ENCODE results near the gene DDX4. TPM values are rescaled to one million over a fixed set of nuclear protein-coding genes. Genes with fewer than 3 reads are reported as not detected.

Gene DDX4
- total RNA-seq, 4 donors from 2014 or later, result 0.21 TPM; not detected in 3

GRCh38 chr5:55708732-55709131, 29.1 kb upstream of the DDX4 start:
- DNase-seq (ENCODE audit: low spot score in 2 of 2), result no peak
- Histone ChIP-seq H3K36me3 (peaks cover 0 to 11% (median 0%) of the 10 kb centered on the region in 3 donors), H3K4me1 (peaks cover 0 to 18% (median 6%) of the 10 kb centered on the region in 4 donors), H3K27me3 (no peaks in the 10 kb centered on the region), H3K9me3 (no peaks in the 10 kb centered on the region), H3K4me3 (no peak overlapping the region), H3K27ac (no peak overlapping the region)
- TF ChIP-seq CTCF (IDR thresholded peaks at IDR 0.05) (no peak), EP300 (IDR thresholded peaks at IDR 0.05) (no peak), POLR2A (IDR thresholded peaks at IDR 0.05) (no peak)

GRCh38 chr5:55711507-55712022, 26.3 kb upstream of the DDX4 start:
- H3K9me3 ChIP-seq, result peaks cover 0 to 3% (median 0%) of the 10 kb centered on the region in 4 donors
- peaks cover 0 to 18% (median 6%) of the 10 kb centered on the region in 4 donors for H3K4me1 ChIP-seq
- H3K4me3 ChIP-seq, result peak overlapping the region; percentile 49 to 91 (median 80)
- no peak for DNase-seq (ENCODE audit: low spot score in 2 of 2)
- no peaks in the 10 kb centered on the region for H3K27me3 ChIP-seq
- TF ChIP-seq POLR2A (IDR thresholded peaks at IDR 0.05), result no peak
- TF ChIP-seq CTCF (IDR thresholded peaks at IDR 0.05), result no peak
- no peak for TF ChIP-seq EP300 (IDR thresholded peaks at IDR 0.05)
- peak overlapping the region in 2 of 4 donors; percentile 80 for H3K27ac ChIP-seq
- H3K36me3 ChIP-seq, result peaks cover 0 to 11% (median 0%) of the 10 kb centered on the region in 3 donors
- WGBS, 2 donors, result 9 to 12% methylated on average over 18 of the region's 18 CpGs

- H3K27me3 ChIP-seq, result no peaks in the 10 kb centered on the region
- peak within 1 kb of the TSS; percentile 49 to 91 (median 80) for H3K4me3 ChIP-seq
- H3K36me3 ChIP-seq, result peaks cover 0 to 11% (median 0%) of the 10 kb centered on the region in 3 donors
- H3K9me3 ChIP-seq, result peaks cover 0 to 5% (median 0%) of the 10 kb centered on the region in 4 donors
- TF ChIP-seq POLR2A (IDR thresholded peaks at IDR 0.05), result no peak
- TF ChIP-seq EP300 (IDR thresholded peaks at IDR 0.05), result peak; percentile 62
- no peak for TF ChIP-seq CTCF (IDR thresholded peaks at IDR 0.05)
- WGBS, 2 donors, result 0% methylated on average over 32 to 55 of the region's 55 CpGs
- H3K4me1 ChIP-seq, result peaks cover 0 to 18% (median 6%) of the 10 kb centered on the region in 4 donors
- peak; percentile 87 to 90 for DNase-seq (ENCODE audit: low spot score in 2 of 2)
- peak within 1 kb of the TSS in 3 of 4 donors; percentile 49 to 80 (median 80) for H3K27ac ChIP-seq
These were observed 25.6 kb upstream of the DDX4 start, which contains the start of gene SLC38A9 for GRCh38 chr5:55712023-55712859. Gene SLC38A9, minus strand, starts transcription at chr5:55712324. Its CDS starts 14,366 bp downstream, at chr5:55697958.

GRCh38 chr5:55713871-55714270, 24.0 kb upstream of the DDX4 start:
- Histone ChIP-seq H3K27ac (no peak overlapping the region), H3K36me3 (no peaks in the 10 kb centered on the region), H3K4me3 (no peak overlapping the region), H3K9me3 (peaks cover 0 to 8% (median 0%) of the 10 kb centered on the region in 4 donors), H3K27me3 (no peaks in the 10 kb centered on the region), H3K4me1 (peaks cover 0 to 18% (median 6%) of the 10 kb centered on the region in 4 donors)
- TF ChIP-seq CTCF (IDR thresholded peaks at IDR 0.05) (no peak), EP300 (IDR thresholded peaks at IDR 0.05) (no peak), POLR2A (IDR thresholded peaks at IDR 0.05) (no peak)
- DNase-seq (ENCODE audit: low spot score in 2 of 2), result no peak
- 67 to 71% methylated on average over 3 of the region's 3 CpGs for WGBS, 2 donors

- Histone ChIP-seq H3K27me3 (no peaks in the 10 kb centered on the region), H3K4me1 (peaks cover 0 to 18% (median 6%) of the 10 kb centered on the region in 4 donors), H3K9me3 (peaks cover 0 to 8% (median 0%) of the 10 kb centered on the region in 4 donors), H3K36me3 (no peaks in the 10 kb centered on the region), H3K4me3 (no peak overlapping the region), H3K27ac (no peak overlapping the region)
- DNase-seq (ENCODE audit: low spot score in 2 of 2), result no peak
- no peak for TF ChIP-seq CTCF (IDR thresholded peaks at IDR 0.05)
- no peak for TF ChIP-seq POLR2A (IDR thresholded peaks at IDR 0.05)
- no peak for TF ChIP-seq EP300 (IDR thresholded peaks at IDR 0.05)
- 40 to 44% methylated on average over 1 of the region's 1 CpG for WGBS, 2 donors
These were observed 23.5 kb upstream of the DDX4 start for GRCh38 chr5:55714339-55714738.

Data from tibial nerve (tissue), 4 donors.